Right lobe of liver (tissue), 4 donors: ENCODE data around the gene FAM83F.

Experiments used
- POLR2A ChIP-seq: fragments of 450-650 bp; IDR thresholded peaks from one replicate; pipeline ENCODE4 v1.6.1; 2017; ENCODE audit warnings: antibody characterized with exemption, mild to moderate bottlenecking
- TF ChIP-seq, protein P1 (sequence below), 4 donors: fragments of 200-600 bp in 3 of 4; fragments of 450-650 bp in 1 of 4; IDR thresholded peaks; one replicate each; pipeline versions ENCODE4 v1.5.1 to v1.8.0; 2016 to 2022; ENCODE audit warnings: antibody characterized with exemption in 4 of 4, mild to moderate bottlenecking in 2 of 4
- donor health status: DM: no; HTN: no; CAD: no.
- donor health status: DM: no; HTN: no; CAD: no.
- donor health status: DM: no; HTN: yes; CAD: no.

DNA sequence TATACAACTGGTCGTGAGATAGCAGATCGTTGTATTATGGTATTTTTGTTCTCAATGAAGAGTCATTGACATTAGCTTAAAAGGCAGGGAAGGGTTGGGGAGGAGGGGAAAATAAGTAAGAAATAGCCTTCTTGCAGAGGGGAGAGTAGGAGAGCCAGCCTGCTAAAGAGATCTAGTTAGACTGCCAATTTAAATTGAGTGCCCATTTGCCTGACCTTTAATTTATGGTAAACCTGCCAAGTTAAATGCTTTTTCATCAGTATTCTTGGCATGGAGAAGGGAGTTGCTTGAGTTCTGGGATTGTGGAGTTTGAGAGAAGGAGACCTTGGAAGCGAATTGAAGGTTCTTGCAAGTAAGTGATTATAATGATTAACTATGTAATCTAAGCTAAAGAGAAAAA, 89.0 kb downstream of the FAM83F start:
- TF ChIP-seq POLR2A, result no peak
- TF ChIP-seq, protein P1, sequence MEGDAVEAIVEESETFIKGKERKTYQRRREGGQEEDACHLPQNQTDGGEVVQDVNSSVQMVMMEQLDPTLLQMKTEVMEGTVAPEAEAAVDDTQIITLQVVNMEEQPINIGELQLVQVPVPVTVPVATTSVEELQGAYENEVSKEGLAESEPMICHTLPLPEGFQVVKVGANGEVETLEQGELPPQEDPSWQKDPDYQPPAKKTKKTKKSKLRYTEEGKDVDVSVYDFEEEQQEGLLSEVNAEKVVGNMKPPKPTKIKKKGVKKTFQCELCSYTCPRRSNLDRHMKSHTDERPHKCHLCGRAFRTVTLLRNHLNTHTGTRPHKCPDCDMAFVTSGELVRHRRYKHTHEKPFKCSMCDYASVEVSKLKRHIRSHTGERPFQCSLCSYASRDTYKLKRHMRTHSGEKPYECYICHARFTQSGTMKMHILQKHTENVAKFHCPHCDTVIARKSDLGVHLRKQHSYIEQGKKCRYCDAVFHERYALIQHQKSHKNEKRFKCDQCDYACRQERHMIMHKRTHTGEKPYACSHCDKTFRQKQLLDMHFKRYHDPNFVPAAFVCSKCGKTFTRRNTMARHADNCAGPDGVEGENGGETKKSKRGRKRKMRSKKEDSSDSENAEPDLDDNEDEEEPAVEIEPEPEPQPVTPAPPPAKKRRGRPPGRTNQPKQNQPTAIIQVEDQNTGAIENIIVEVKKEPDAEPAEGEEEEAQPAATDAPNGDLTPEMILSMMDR (IDR thresholded peaks at IDR 0.05), result no peak
